K562 (cell line): Measurements from ENCODE around the gene SLC26A1. TPM values are rescaled to one million over a fixed set of nuclear protein-coding genes. Genes with fewer than 3 reads are reported as not detected.

Source experiments
- ATAC-seq: fragments of 200-7000 bp; cut with Tn5 transposase; 3 replicates; pipeline ENCODE4 v1.9.1; 2020; ENCODE audit warnings: moderate library complexity
- BruUV-seq: library from RNA; stranded (reverse); fragments of 400-500 nt; replicated peaks from 2 replicates; lab custom pipeline; 2021; lab: Mats Ljungman, UMichigan
- CTCF ChIA-PET: fragments of 300-600 bp; formaldehyde crosslinking; extraction: SDS; loops from one replicate; lab custom pipeline; 2021; ENCODE audit warnings: low intra/inter-chr PET ratio; lab: Yijun Ruan, JAX
- POLR2A ChIA-PET: fragments of 300-600, 350-650 bp; sonication (Branson Sonifier 250); formaldehyde crosslinking; extraction: SDS; loops from one replicate; lab custom pipeline; 2021; ENCODE audit warnings: antibody characterized with exemption, inconsistent platforms; lab: Yijun Ruan, JAX
- DNase-seq, 4 experiments: peaks; one replicate each; pipeline versions ENCODE4 v3.0.0 to v3.0.0-alpha.2; 2011 to 2018; ENCODE audit warnings: low spot score in 3 of 4, mixed read lengths in 3 of 4; ENCODE audit errors: extremely low read depth in 1 of 4
- FAIRE-seq: peaks from 2 replicates; lab custom pipeline; 2011; peaks lifted over from hg19 to GRCh38; lab: Jason Lieb, UNC
- H2AFZ ChIP-seq: 2 replicates; pipeline ENCODE4 v1.6.0; 2011; ENCODE audit warnings: low read depth, low read length, control low read depth, inconsistent platforms
- H3K27ac ChIP-seq: fragments of 200-600 bp; 3 replicates; pipeline ENCODE4 v1.8.0; 2011; ENCODE audit warnings: low read depth, mild to moderate bottlenecking, control low read depth, inconsistent platforms, low read length, moderate library complexity, mixed read lengths; ENCODE audit errors: extremely low read depth
- H3K27me3 ChIP-seq, 2 experiments: fragments of 300-600 bp in 1 of 2; 2 replicates in 1 of 2; 3 replicates in 1 of 2; pipeline versions ENCODE4 v1.6.0 to v1.8.0; 2011; ENCODE audit warnings: inconsistent platforms in 2 of 2, low read length in 2 of 2, mild to moderate bottlenecking in 1 of 2, mixed read lengths in 1 of 2, moderate library complexity in 1 of 2; ENCODE audit not compliant: control insufficient read depth in 2 of 2, insufficient read depth in 2 of 2
- H3K36me3 ChIP-seq: fragments of 300-600 bp; 3 replicates; pipeline ENCODE4 v1.8.0; 2011; ENCODE audit warnings: mild to moderate bottlenecking, low read length, inconsistent platforms; ENCODE audit not compliant: control insufficient read depth, insufficient read depth
- H3K4me1 ChIP-seq, 2 experiments: fragments of 200-600 bp in 1 of 2; replicated peaks in 1 of 2; 2 replicates in 1 of 2; 3 replicates in 1 of 2; pipeline versions ENCODE4 v1.5.1 to v1.8.0; 2011; ENCODE audit warnings: inconsistent platforms in 2 of 2, low read length in 2 of 2, mild to moderate bottlenecking in 1 of 2, mixed read lengths in 1 of 2, moderate library complexity in 1 of 2; ENCODE audit not compliant: control insufficient read depth in 2 of 2, insufficient read depth in 2 of 2
- H3K4me2 ChIP-seq: 2 replicates; pipeline ENCODE4 v1.6.1; 2011; ENCODE audit warnings: low read length, control low read depth, inconsistent platforms, mixed read lengths; ENCODE audit not compliant: insufficient read depth
- H3K4me3 ChIP-seq: fragments of 200-600 bp; sonication (generic), shearing (Covaris generic); 2 replicates; pipeline ENCODE4 v1.5.1; 2016; ENCODE audit warnings: control low read depth, inconsistent platforms
- H3K79me2 ChIP-seq: fragments of 200-600 bp; 3 replicates; pipeline ENCODE4 v1.8.0; 2011; ENCODE audit warnings: low read length, inconsistent platforms; ENCODE audit not compliant: control insufficient read depth, insufficient read depth
- H3K9ac ChIP-seq, 2 experiments: 2 replicates each; pipeline versions ENCODE4 v1.6.0 to v1.6.1; 2011; ENCODE audit warnings: low read depth in 2 of 2, low read length in 2 of 2, control low read depth in 1 of 2, inconsistent platforms in 1 of 2, mild to moderate bottlenecking in 1 of 2, mixed read lengths in 1 of 2; ENCODE audit not compliant: insufficient read depth in 1 of 2
- H3K9me1 ChIP-seq: one replicate; pipeline ENCODE4 v1.6.0; 2011; ENCODE audit warnings: inconsistent platforms, mild to moderate bottlenecking, low read length, moderate library complexity; ENCODE audit not compliant: control insufficient read depth, insufficient read depth
- H3K9me3 ChIP-seq: replicated peaks from 2 replicates; pipeline ENCODE4 v1.5.1; 2011; ENCODE audit warnings: low read depth, low read length, inconsistent platforms; ENCODE audit not compliant: control insufficient read depth, insufficient read depth
- H4K20me1 ChIP-seq: replicated peaks from 2 replicates; pipeline ENCODE4 v1.6.1; 2011; ENCODE audit warnings: low read length, inconsistent platforms, mixed read lengths; ENCODE audit not compliant: control insufficient read depth, insufficient read depth
- ARID2 ChIP-seq: fragments of 450-650 bp; IDR thresholded peaks from 2 replicates; pipeline ENCODE4 v1.6.1; 2017; ENCODE audit warnings: antibody characterized with exemption, mild to moderate bottlenecking
- ARID3B ChIP-seq: fragments of 250-450 bp; sonication (Bioruptor Pico); IDR thresholded peaks from 2 replicates; pipeline ENCODE4 v1.4.0; 2020; ENCODE audit warnings: borderline replicate concordance
- KHSRP ChIP-seq: fragments of 450-650 bp; IDR thresholded peaks from 2 replicates; pipeline ENCODE4 v1.6.1; 2017
- MTA1 ChIP-seq: fragments of 450-650 bp; IDR thresholded peaks from 2 replicates; pipeline ENCODE4 v1.6.1; 2017; ENCODE audit warnings: borderline replicate concordance
- TCF3 ChIP-seq: sonication (generic); formaldehyde crosslinking; IDR thresholded peaks from 2 replicates; pipeline ENCODE4 v1.4.0; 2020; ENCODE audit warnings: mild to moderate bottlenecking, missing genetic modification reagents
- ZC3H4 ChIP-seq: sonication (generic); formaldehyde crosslinking; IDR thresholded peaks from 2 replicates; pipeline ENCODE4 v1.9.0; 2021; ENCODE audit warnings: missing genetic modification reagents, borderline replicate concordance
- ZNF282 ChIP-seq: sonication (generic); formaldehyde crosslinking; IDR thresholded peaks from 2 replicates; pipeline ENCODE4 v1.8.1; 2023; ENCODE audit warnings: missing genetic modification reagents
- ZNF324 ChIP-seq: fragments of 250-450 bp; sonication (Bioruptor Pico); IDR thresholded peaks from 2 replicates; pipeline ENCODE4 v1.4.0; 2020; ENCODE audit warnings: mild to moderate bottlenecking
- WGBS: fragments of 100-300 bp; shearing (Covaris generic); methylation state at CpG from one replicate; pipeline ENCODE4 v1.1.6; 2016; ENCODE audit warnings: low coverage, mixed read lengths; ENCODE audit not compliant: insufficient coverage; ENCODE audit errors: missing lambda C conversion rate; 5-methylcytosine and 5-hydroxymethylcytosine counted together
- in situ Hi-C: fragments of 300-500 bp; cut with MboI; formaldehyde crosslinking; loops from 4 replicates; pipeline ENCODE4 v1.15.0; 2018; ENCODE audit warnings: inconsistent platforms, mixed read lengths
- intact Hi-C: fragments of 100-400 bp; cut with micrococcal nuclease; formaldehyde crosslinking; loops from 2 replicates; pipeline ENCODE4 v1.14.2; 2022
- polyA plus RNA-seq, 8 experiments: library from polyadenylated mRNA; depleted of rRNA in 4 of 8; stranded (reverse) in 5 of 8; unstranded in 3 of 8; fragments of >200 nt; fragmentation: Nextera tagmentation in 2 of 8; fragmentation: Illumina TruSeq in 1 of 8; extraction: Ambion mirVana in 2 of 8; extraction: Trizol in 1 of 8; gene quantifications; 2 replicates each; pipeline versions ENCODE4 v1.2.1 to v1.2.3, GENCODE V29; 2011 to 2014; ENCODE audit warnings: inconsistent platforms in 1 of 8, missing spikeins in 1 of 8
- total RNA-seq, 7 experiments: library from RNA; depleted of rRNA in 6 of 7; stranded (reverse); fragments of >200 nt in 6 of 7; fragmentation: Illumina TruSeq in 2 of 7; extraction: Trizol in 2 of 7; gene quantifications; 2 replicates each; pipeline versions ENCODE4 v1.2.1 to v1.2.3, GENCODE V29; 2011 to 2021; ENCODE audit warnings: low replicate concordance in 1 of 7
- TF ChIP-seq, protein P1 (sequence below): sonication (generic); formaldehyde crosslinking; IDR thresholded peaks from 2 replicates; pipeline ENCODE4 v1.8.0; 2022; ENCODE audit warnings: mild to moderate bottlenecking, missing genetic modification reagents

The SLC26A1 gene
- total and polyA plus RNA-seq, 9 of the 15 experiments (the other 6 are each of a cell fraction or from before 2014, with no cell fraction given) = 0.11 to 4.2 (median 0.95) TPM

DNA sequence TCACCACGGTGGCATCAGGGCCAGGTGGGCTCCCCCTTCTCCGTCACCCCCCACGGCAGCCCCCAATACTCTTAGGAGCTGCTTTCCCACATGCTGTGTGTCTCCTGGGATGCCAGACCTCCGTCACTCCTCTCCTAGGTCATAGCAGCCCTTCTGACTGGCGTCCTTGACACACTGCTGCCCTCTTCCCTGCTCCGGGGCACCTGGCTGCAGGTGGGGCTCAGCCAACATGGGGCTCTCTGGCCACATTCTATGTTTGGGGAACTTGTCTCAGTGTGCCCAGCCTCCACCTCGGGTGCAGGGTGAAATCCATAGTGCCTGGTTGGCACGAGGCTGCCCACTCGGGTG is 47.1 kb downstream of the SLC26A1 start:
- H3K9me3 ChIP-seq = no peaks in the 10 kb centered on the region
- intact Hi-C loops = no loop called here
- in situ Hi-C loops = no loop called here
- no peaks in the 10 kb centered on the region for H3K9me1 ChIP-seq
- H3K9ac ChIP-seq = peak overlapping the region in 1 of 2 experiments; percentile 53; a peak in 2 of 4 replicates
- no peak overlapping the region for H3K27ac ChIP-seq
- no peaks in the 10 kb centered on the region for H3K36me3 ChIP-seq
- BruUV-seq = no TSS peak
- no peaks in the 10 kb centered on the region for H3K27me3 ChIP-seq
- H3K4me1 ChIP-seq = peaks cover 0 to 42% of the 10 kb centered on the region in 2 experiments; a peak in 2 of 5 replicates
- CTCF ChIA-PET = no interaction called here
- no peak overlapping the region for H3K4me3 ChIP-seq
- FAIRE-seq (no peak), ATAC-seq (no peak), DNase-seq (no peak)
- TF ChIP-seq ARID3B (CRISPR knock-in tag) (no peak), ARID2 (no peak), MTA1 (no peak), ZNF282 (CRISPR knock-in tag) (no peak), KHSRP (no peak), ZNF324 (CRISPR knock-in tag) (no peak), ZC3H4 (CRISPR knock-in tag) (no peak), TCF3 (CRISPR knock-in tag) (no peak)
- TF ChIP-seq, protein P1, sequence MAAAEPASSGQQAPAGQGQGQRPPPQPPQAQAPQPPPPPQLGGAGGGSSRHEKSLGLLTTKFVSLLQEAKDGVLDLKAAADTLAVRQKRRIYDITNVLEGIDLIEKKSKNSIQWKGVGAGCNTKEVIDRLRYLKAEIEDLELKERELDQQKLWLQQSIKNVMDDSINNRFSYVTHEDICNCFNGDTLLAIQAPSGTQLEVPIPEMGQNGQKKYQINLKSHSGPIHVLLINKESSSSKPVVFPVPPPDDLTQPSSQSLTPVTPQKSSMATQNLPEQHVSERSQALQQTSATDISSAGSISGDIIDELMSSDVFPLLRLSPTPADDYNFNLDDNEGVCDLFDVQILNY (CRISPR knock-in tag) = no peak
- TF ChIP-seq, all 486 proteins: peak for 0
- Histone ChIP-seq H4K20me1 (0 out of 2 replicates have a peak, but pooled peaks cover 4% of the 10 kb centered on the region), H2AFZ (no peak overlapping the region), H3K79me2 (no peaks in the 10 kb centered on the region), H3K4me2 (no peak overlapping the region)
- 39% methylated on average over 9 of the region's 9 CpGs for WGBS
- POLR2A ChIA-PET = no interaction called here
